Measurements from ENCODE around the gene TTC1. TPM values are rescaled to one million over a fixed set of nuclear protein-coding genes. Genes with fewer than 3 reads are reported as not detected.

Gene TTC1
- total RNA-seq, 1 donor from 2014 or later: 38.0 TPM

GRCh38 chr5:160084144-160084543, 75.2 kb downstream of the TTC1 start:
- no peak for DNase-seq (ENCODE audit: low spot score)

GRCh38 chr5:160087199-160087598, 78.3 kb downstream of the TTC1 start:
- DNase-seq (ENCODE audit: low spot score): no peak

DNA sequence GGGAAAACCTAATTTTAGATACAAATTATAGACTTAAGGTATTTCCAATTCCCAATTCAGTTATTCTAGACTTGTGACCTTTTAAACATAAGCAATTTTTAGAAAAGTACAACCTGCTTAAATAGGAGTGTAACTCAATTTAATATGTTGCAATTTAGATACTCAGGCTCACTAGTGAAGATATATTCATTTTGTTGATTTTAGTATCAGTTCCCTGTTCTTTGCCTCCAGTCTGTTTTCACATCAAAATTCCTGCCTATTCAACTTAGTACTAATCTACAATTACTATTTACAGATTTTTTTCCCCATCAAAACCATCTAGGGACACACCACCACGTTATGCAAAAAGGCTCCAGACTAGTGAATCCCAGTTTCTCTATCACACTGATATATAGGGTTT, 79.9 kb downstream of the TTC1 start:
- DNase-seq (ENCODE audit: low spot score): no peak

DNA sequence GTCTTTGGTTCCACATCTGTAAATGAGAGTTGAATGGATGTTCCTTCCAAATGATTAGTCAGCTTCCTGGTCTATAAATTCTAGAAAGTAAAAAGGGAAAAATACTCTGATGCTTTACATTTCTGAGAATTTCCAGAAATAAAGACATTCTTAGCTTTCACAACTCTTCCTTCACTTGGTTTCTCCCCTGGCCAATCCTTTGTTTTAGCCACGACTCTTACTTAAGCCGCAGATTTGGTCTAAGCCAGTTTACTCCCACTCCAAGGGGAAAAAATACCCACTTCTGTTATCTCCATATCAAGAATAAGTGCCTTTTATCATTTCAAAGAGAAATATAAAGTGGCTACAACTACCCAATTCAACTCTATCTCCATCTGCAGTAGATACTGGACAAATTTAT, 80.6 kb downstream of the TTC1 start:
- no peak for DNase-seq (ENCODE audit: low spot score)

DNA sequence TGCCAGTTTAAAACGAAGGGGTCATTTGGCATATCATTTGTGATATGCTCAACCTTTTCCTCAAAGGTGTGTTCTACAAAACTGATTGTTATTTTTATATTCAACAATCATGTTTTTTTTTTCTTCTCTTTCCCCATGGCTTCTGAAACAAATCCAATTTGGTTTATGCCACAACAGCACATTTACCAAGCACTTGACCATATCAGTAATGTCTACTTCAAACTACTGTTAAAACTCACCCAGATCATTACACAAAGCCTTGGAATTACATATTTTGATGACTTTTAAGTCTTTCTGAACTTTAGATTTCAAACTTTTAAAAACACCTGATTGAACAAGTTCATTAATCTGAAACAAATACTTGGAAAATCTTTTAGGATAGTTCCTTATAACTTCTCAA, 81.1 kb downstream of the TTC1 start:
- no peak for DNase-seq (ENCODE audit: low spot score)

DNA sequence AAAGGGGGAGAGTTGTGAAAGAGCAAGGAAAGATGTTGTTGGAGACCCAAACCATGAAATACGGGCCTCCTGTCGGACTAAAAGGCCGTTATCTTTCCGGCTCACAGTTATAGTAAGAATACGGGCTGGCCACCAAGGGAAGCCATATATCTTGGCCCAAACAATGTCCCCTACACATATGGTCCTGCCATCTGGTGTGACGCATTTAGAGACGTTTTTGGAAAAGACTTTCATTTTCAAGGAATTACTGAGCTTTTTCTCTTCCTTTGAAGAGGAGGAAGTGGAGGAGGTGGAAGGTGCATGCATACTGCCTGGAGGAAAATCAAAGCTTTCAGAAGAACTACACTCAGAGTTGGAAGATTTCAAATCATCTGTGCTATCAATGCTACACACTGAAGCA, 83.6 kb downstream of the TTC1 start:
- DNase-seq (ENCODE audit: low spot score): no peak

DNA sequence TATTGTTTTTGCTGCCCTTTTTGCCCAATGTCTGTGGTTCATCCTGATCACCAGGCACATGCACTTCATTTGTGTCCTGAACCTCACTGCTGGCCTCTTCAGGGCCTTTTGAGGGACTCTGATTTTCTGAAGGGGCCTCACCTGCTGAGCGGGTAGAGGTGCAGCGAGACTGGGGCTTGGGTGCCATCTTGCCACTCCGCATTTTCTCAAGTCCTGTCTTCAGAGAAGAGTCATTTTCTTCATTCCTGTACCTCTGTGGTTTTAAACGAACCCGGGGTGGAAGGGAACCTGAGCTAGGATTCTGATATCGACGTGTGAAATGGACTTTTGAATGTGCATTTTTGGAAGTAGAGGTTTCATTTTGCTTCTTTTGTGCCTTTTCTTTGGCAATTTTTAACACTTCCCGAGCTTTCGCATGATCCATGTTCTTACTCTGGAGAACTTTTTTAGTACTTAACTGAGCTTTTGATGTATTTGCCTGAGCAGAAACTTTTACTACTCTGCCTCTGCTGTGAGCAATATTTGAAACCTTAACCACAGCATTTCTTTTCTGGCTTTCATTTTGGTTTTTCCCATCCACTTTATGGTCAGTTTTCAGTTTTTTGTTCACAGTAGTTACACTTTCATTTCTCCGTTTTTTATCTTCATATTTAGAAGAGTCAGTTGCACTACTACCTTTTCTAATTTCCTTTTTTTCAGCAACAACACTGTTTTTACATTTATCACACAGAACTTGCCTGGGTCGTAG, 84.2 kb downstream of the TTC1 start:
- DNase-seq (ENCODE audit: low spot score): no peak

- DNase-seq (ENCODE audit: low spot score): no peak
Observed at GRCh38 chr5:160096178-160096577, 87.2 kb downstream of the TTC1 start.

DNA sequence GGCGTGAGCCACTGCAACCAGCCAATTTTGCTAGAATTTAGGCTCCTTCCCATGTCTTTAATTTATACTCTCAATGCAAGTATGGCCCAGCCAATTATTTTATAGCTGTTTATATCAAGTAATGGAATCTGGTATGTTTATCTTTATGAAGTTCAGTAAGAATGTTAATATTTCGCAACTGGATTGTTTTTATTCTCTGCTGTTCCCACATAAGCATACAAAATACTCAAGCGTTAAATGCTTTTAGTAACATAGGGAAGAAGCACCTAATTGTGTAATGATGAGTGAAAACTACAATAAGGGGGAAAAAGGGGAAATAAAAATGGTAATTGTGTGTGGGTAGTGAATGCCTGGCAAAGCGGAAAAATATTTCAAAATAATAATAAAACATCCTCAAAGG, 89.1 kb downstream of the TTC1 start:
- DNase-seq (ENCODE audit: low spot score): no peak

DNA sequence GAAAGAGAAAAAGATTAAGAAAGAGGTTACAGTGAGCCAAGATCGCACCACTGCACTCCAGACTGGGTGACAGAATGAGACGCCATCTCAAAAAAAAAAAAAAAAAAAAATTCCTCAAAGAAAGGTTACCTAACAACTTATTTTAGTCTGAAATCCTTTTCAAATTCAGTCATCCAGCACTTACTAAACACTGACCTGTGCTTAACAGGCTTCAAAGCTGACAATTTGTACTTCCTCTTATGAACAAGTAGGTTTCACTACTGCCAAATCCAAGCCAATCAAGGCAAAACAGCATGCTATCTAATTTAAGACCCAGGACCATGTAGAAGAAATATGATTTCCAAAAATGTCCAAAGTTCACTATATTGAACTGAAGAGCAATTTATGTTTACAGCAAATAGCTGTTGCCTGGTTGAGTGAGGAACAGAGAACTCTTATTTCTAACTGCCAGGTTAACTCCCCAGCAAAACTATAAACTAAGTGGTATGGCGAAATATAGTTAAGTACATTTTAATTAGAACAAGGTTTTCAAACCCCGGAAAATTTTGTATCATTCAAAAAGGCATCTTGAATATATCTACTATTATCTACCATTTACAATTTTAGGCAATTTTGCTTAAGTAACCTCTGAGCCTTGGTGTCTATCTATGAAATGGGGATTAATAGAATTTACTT, 96.9 kb downstream of the TTC1 start:
- DNase-seq (ENCODE audit: low spot score): no peak

GRCh38 chr5:160108124-160108523, 99.2 kb downstream of the TTC1 start:
- DNase-seq (ENCODE audit: low spot score): no peak

Other genes with a start within 250 kb of the TTC1 start
- 0.23 TPM for gene ADRA1B, start 92.7 kb upstream of the TTC1 start, total RNA-seq
- 34.7 TPM for gene PWWP2A, start 110.3 kb downstream of the TTC1 start, total RNA-seq
- gene FABP6, start 220.4 kb downstream of the TTC1 start, total RNA-seq: 6.2 TPM